GM18520 (cell line): Measurements from ENCODE around the gene MRPS15.
A peak's percentile ranks its signal among the peaks of the same experiment; 100 is the strongest.
"Not testable (repeated sequence)": the region's sequence is repeated elsewhere in the genome, so short reads cannot be mapped to it uniquely, and the experiment has no call there.

Experiments
- ATAC-seq: cut with Tn5 transposase; IDR thresholded peaks from one replicate; pipeline ENCODE4 v1.9.1; 2021; ENCODE audit not compliant: unreplicated experiment

MRPS15 gene

GRCh38 chr1:36484099-36484498 is 19.9 kb upstream of the MRPS15 start:
- ATAC-seq: no peak

DNA sequence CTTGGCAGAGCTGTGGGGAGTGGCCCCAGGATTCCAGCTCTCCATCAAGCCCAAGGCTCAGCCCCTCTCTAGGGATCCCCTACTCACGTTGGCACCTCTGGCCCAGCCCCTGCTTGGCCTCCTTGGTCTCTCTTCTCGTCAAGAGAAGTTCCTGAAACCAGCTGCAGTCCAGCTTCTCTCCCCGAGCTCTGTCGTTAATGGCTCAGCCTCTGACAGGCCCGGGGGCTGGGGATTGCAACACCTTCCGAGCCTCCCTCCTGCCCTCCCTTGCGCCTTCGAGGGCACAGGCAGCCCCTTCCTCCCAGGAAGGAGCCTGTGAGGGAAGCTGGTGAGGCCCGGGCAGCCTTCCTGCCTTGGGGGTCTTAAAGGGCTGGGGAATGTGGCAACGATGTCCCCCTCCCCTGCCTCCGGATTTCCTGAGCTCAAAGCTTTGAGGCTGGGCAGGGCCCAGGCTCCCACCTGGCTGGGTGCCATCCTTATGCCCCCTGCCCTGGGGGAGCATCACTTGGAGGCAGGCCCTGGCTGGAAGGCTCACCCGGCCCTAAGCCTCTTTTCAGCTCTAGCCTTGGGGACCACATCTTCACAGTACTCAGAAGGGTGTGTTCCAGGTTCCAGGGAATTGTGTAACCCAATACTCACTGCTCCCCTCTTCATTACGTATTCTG is 18.7 kb upstream of the MRPS15 start, which contains the start of gene CSF3R:
Gene CSF3R (minus strand): TSS at position 190 of the 665 bp plus-strand sequence. CDS start 3,417 bp downstream, outside the sequence.
- ATAC-seq: no peak

DNA sequence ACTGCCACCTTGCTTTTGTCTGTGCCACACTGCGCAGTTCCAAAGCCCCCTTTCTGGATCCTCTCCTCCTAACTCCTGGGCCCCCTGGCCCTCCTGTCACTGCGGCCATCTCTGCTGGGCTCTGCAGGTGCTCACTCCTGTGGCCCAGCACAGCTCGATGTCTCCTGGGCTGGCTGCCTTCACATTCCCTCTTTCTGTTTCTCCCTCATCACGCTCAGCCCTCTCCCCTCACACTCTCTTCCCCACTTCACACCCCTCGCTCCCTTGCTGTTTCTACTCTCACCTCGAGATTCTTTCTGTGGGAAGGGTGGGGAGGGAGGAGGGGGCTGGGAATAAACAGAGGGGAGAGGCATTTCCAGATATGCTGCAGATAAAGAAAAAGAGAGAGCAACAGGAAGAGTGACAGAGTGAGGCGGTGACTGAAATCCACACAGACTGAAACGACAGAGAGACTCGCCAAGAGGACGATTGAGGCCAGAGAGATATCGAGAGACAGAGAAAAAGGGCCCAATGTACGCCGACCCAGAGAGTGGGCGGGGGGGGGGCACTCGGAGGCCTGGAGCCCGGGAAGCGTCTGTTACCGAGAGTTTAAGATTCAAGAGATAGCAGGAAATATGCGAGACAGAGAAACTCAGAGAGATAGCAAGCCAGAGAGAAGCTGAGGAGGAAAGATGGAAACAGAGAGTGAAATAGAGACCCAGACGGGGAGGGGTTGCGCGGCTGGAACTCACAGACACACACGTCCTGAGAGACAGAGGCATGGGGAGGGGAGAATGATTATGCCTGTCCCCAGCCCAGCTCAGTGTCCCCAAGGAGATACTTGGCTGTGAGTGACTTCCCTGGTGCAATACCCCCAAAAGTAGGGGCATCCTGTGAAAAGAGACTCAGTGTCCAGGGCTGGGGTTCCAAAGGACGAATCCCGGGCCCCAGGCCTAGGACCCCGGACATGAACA is 17.9 kb upstream of the MRPS15 start:
- ATAC-seq: no peak

GRCh38 chr1:36481091-36481490 is 16.9 kb upstream of the MRPS15 start:
- ATAC-seq: no peak

DNA sequence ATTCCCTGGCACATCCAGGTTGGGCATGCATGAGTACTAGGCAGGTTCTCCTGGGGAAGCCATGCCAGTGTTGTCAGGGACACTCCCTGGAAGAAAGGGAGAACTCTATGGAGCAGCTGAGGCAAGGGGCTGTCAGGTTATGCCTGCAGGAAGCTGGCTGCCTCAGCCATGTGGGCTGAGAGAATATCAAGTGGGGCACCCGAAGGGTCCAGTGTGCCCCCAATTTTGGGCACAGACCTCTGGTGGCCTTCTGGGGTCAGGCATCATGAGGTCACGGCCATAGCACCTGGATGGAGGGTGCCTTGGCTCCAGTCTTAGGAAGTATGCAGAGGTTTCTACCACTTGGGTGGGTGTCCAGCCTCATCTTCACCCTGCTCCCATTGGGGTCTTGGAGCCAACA is 16.0 kb upstream of the MRPS15 start:
- ATAC-seq: no peak

- ATAC-seq: no peak
Measured at GRCh38 chr1:36479505-36480051, 15.4 kb upstream of the MRPS15 start.

DNA sequence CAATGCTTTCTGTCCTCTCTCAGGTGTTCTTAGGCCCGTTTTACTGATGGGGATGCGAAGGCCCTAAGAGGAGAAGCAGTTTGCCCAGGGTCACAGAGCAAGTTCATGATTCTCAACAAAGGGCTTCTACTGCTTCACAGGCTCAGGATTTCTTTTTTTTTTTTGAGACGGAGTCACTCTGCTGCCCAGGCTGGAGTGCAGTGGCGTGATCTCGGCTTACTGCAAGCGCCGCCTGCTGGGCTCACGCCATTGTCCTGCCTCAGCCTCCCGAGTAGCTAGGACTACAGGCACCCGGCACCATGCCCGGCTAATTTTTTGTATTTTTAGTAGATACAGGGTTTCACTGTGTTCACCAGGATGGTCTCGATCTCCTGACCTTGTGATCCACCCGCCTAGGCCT is 13.4 kb upstream of the MRPS15 start:
- not testable (repeated sequence) for ATAC-seq

- ATAC-seq: no peak
Measured at GRCh38 chr1:36476945-36477344, 12.8 kb upstream of the MRPS15 start.

GRCh38 chr1:36475910-36476604 is 11.9 kb upstream of the MRPS15 start:
- ATAC-seq: no peak

DNA sequence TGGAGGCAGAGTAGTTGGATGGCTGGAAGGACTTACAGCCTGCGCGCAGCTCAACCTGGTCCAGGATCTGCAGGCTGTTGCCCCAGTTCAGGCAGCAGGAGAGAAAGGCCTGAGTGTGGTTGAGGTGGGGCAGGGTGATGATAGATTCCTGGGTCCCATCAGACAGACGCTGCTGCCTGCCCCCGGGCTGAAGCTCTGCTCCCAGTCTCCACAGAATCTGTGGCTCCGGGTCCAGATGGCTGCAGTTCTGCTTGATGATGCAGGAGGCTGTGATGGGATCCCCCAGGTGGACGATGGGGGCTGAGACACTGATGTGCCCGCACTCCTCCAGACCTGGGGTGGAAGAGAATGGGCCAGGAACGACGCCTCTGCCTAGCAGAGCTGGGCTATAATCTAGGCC is 11.2 kb upstream of the MRPS15 start:
- ATAC-seq: no peak

GRCh38 chr1:36472656-36473055 is 8.5 kb upstream of the MRPS15 start:
- no peak for ATAC-seq

GRCh38 chr1:36471830-36472641 is 7.9 kb upstream of the MRPS15 start:
- no peak for ATAC-seq

DNA sequence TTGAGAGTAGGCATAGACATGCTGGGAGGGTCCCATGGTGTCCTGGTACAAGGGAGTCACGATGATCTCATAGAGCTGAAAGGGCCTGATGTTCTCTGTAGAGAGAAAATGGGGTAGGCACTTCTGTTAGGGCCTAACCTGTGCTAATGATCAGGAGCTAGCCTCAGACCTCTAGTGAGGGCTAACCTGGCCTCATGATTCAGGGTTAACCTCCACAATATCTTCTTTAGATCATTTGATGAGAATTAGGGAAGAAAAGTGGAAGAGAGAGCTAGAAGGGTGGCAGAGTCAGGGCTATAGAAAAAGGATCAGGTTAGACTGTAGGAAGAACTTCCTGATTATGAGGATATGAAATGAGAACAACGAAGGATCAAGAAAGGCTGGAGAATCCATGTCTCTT is 5.0 kb upstream of the MRPS15 start:
- no peak for ATAC-seq

DNA sequence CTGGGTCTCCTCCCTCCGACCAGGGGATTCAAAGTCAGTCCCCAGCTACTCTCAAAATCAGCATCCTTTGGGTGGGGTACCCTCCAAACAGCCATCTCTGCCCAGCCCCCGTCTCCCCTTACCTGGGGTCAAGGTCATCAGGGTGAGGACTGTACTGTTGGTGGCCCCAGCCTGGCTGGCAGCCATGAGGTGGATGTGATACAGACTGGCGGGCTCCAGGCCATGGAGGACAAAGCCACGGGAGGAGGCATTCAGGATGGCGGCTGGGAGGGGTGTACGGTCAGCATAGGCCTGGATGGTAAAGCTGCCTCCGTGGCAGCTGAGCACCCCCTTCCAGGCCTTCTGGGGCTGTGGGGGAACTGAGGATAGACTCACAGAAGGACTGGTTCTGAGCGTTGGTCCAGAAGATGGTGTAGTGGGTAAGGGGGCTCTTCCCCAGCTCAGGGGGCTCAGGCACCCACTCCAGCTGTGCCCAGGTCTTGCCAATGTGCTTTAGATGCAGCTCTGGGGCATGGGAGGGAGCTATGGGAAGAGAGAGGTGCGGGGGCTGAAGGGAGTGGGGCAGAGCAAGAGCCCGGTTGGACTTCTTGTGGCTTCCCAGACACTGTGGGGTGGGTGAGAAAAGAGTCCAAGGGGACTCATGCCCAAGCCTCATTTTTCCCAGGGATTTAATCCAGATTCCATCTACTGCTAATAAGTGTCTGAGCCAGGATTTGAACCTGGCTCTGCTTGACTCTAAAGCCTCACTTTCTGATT is 3.7 kb upstream of the MRPS15 start:
- ATAC-seq: no peak

GRCh38 chr1:36467027-36467410 is 2.8 kb upstream of the MRPS15 start:
- ATAC-seq: no peak

- no peak for ATAC-seq
Measured at GRCh38 chr1:36466370-36467026, 2.3 kb upstream of the MRPS15 start.

- no peak for ATAC-seq
Measured at GRCh38 chr1:36465731-36466369, 1.7 kb upstream of the MRPS15 start.

DNA sequence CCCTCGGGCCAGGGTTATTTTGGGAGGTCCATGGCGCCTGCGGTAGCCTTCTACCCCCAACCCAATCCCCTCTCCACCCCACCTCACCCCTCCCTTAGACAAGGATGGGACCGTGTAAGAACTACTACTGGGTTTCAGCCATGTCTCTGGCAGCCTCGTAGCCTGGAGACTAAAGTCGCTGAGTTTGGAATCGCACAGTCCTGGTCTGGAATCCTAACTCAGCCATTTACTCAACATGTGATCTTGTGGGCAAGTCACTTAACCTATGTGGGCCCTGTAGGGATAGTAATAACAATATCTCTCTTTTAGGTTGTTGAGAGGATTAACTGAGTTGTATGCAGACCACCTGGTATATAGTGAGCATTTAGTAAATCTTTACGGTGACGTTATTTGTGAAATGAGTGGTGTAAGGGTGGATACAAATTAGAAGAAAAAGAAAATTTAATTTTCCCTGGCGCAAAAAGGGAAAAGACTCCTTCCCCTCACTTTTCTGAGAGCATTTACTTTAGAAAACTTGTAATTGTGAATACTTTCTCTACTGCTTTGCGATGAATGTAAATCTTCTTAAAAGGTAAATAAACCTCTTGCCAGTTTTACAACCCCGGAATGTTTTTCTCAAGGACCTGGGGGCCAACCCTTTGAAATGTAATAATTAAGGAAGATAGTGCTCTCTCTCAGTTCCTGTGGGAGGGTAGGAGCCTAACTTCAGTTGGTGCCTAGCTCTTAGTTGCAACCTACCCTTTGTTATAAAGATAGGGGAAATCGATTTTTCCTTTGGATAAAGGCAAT is 615 bp upstream of the MRPS15 start:
- peak; percentile 17 for ATAC-seq
